ENCODE results near the gene DEPDC5.

DEPDC5 gene

GRCh38 chr22:31818481-31819392, 64.9 kb downstream of the DEPDC5 start:
- DNase-seq, result no peak

- no peak for DNase-seq
Measured at GRCh38 chr22:31820655-31821054, 66.8 kb downstream of the DEPDC5 start.

GRCh38 chr22:31821572-31821971, 67.8 kb downstream of the DEPDC5 start:
- DNase-seq, result no peak

- no peak for DNase-seq
Measured at GRCh38 chr22:31822523-31822922, 68.7 kb downstream of the DEPDC5 start.

GRCh38 chr22:31825513-31825912, 71.7 kb downstream of the DEPDC5 start:
- no peak for DNase-seq

- DNase-seq, result no peak
Measured at GRCh38 chr22:31826443-31826842, 72.6 kb downstream of the DEPDC5 start.

GRCh38 chr22:31828739-31829138, 74.9 kb downstream of the DEPDC5 start:
- no peak for DNase-seq

GRCh38 chr22:31829505-31829904, 75.7 kb downstream of the DEPDC5 start:
- DNase-seq, result no peak

GRCh38 chr22:31830721-31831070, 76.9 kb downstream of the DEPDC5 start:
- no peak for DNase-seq

- no peak for DNase-seq
Measured at GRCh38 chr22:31833930-31834329, 80.1 kb downstream of the DEPDC5 start.

GRCh38 chr22:31836010-31836409, 82.2 kb downstream of the DEPDC5 start:
- DNase-seq, result no peak

GRCh38 chr22:31838917-31839316, 85.1 kb downstream of the DEPDC5 start:
- no peak for DNase-seq

GRCh38 chr22:31839986-31840385, 86.2 kb downstream of the DEPDC5 start:
- no peak for DNase-seq

- DNase-seq, result no peak
Measured at GRCh38 chr22:31840585-31840984, 86.8 kb downstream of the DEPDC5 start.

- DNase-seq, result no peak
Measured at GRCh38 chr22:31841078-31841827, 87.4 kb downstream of the DEPDC5 start.

GRCh38 chr22:31843526-31843925, 89.7 kb downstream of the DEPDC5 start:
- no peak for DNase-seq

GRCh38 chr22:31844941-31845340, 91.1 kb downstream of the DEPDC5 start:
- no peak for DNase-seq

- DNase-seq, result no peak
Measured at GRCh38 chr22:31846161-31847115, 92.6 kb downstream of the DEPDC5 start.

- DNase-seq, result no peak
Measured at GRCh38 chr22:31848411-31848810, 94.6 kb downstream of the DEPDC5 start.

- DNase-seq, result no peak
Measured at GRCh38 chr22:31850135-31850534, 96.3 kb downstream of the DEPDC5 start.

GRCh38 chr22:31852691-31853421, 99.0 kb downstream of the DEPDC5 start:
- no peak for DNase-seq

Measured in AML-193 (cell line).